Fibroblast of lung (primary cell): ENCODE data around the gene WDPCP.

Source experiments
- EZH2 ChIP-seq: IDR thresholded peaks from 2 replicates; pipeline ENCODE4 v1.5.1; 2012; ENCODE audit warnings: low read length, control low read depth, mild to moderate bottlenecking; ENCODE audit errors: missing control alignments
- TF ChIP-seq, protein P1 (sequence below), 2 donors: IDR thresholded peaks in 1 of 2; conservative IDR thresholded peaks in 1 of 2; 1 replicate in 1 of 2; 2 replicates in 1 of 2; pipeline ENCODE4 v1.5.1; 2011 to 2012; ENCODE audit warnings: low read length in 2 of 2, control low read depth in 1 of 2, inconsistent platforms in 1 of 2, low read depth in 1 of 2, mild to moderate bottlenecking in 1 of 2

DNA sequence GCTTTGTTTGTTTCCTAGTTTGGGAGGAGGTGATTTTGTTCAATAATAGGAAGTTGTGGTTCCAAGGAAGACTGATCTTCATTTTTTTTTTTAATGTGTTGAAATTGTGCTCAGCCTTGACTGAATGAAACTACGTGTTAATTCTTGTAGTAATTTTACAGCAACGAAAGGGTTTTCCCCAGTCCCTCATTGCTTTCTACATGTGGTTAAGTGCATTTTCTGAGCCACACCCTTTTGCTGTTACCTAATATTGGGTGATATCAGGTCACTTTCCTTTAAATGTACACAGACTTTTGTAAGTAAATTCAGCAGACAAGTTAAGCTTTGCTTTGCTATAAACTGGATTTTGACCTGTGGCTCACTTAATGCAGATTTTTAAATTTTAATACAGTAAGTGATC is 464.1 kb downstream of the WDPCP start:
- TF ChIP-seq, protein P1, sequence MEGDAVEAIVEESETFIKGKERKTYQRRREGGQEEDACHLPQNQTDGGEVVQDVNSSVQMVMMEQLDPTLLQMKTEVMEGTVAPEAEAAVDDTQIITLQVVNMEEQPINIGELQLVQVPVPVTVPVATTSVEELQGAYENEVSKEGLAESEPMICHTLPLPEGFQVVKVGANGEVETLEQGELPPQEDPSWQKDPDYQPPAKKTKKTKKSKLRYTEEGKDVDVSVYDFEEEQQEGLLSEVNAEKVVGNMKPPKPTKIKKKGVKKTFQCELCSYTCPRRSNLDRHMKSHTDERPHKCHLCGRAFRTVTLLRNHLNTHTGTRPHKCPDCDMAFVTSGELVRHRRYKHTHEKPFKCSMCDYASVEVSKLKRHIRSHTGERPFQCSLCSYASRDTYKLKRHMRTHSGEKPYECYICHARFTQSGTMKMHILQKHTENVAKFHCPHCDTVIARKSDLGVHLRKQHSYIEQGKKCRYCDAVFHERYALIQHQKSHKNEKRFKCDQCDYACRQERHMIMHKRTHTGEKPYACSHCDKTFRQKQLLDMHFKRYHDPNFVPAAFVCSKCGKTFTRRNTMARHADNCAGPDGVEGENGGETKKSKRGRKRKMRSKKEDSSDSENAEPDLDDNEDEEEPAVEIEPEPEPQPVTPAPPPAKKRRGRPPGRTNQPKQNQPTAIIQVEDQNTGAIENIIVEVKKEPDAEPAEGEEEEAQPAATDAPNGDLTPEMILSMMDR (conservative IDR thresholded peaks at IDR 0.05 in 1 of 2, IDR thresholded peaks at IDR 0.05 in 1 of 2; ENCODE audit: low read depth in 1 of 2, low read length in 2 of 2), result no peak
- TF ChIP-seq EZH2, result no peak
